MCF 10A (cell line): ENCODE results near the gene CFAP61. TPM values are rescaled to one million over a fixed set of nuclear protein-coding genes. Genes with fewer than 3 reads are reported as not detected.

ENCODE experiments used
- BruUV-seq: library from RNA; stranded (reverse); fragments of 400-500 nt; replicated peaks from 2 replicates; lab custom pipeline; 2021; lab: Mats Ljungman, UMichigan
- CTCF ChIA-PET: fragments of 300-600 bp; sonication (Branson Sonifier 250); formaldehyde crosslinking; extraction: SDS; loops from one replicate; lab custom pipeline; 2021; ENCODE audit warnings: antibody characterized with exemption, inconsistent platforms; lab: Yijun Ruan, JAX
- POLR2A ChIA-PET: fragments of 300-600, 350-650 bp; sonication (Branson Sonifier 250); formaldehyde crosslinking; extraction: SDS; loops from one replicate; lab custom pipeline; 2020; ENCODE audit warnings: antibody characterized with exemption, inconsistent platforms; lab: Yijun Ruan, JAX
- DNase-seq: peaks from one replicate; pipeline ENCODE4 v3.0.0-alpha.2; 2018; ENCODE audit not compliant: unreplicated experiment
- H3K27ac Mint-ChIP-seq: one replicate; pipeline ENCODE4 v1.8.0; 2022; ENCODE audit warnings: mild to moderate bottlenecking, low read depth, mixed read lengths; ENCODE audit not compliant: unreplicated experiment
- H3K27me3 Mint-ChIP-seq: one replicate; pipeline ENCODE4 v1.8.0; 2022; ENCODE audit warnings: mixed read lengths; ENCODE audit not compliant: insufficient read depth, unreplicated experiment
- H3K36me3 Mint-ChIP-seq: one replicate; pipeline ENCODE4 v1.8.0; 2022; ENCODE audit warnings: mild to moderate bottlenecking, moderate library complexity, mixed read lengths; ENCODE audit not compliant: insufficient read depth, unreplicated experiment
- H3K4me1 Mint-ChIP-seq: one replicate; pipeline ENCODE4 v1.8.0; 2022; ENCODE audit warnings: mixed read lengths; ENCODE audit not compliant: insufficient read depth, unreplicated experiment
- H3K4me3 Mint-ChIP-seq: one replicate; pipeline ENCODE4 v1.8.0; 2022; ENCODE audit warnings: mild to moderate bottlenecking, moderate library complexity, mixed read lengths; ENCODE audit not compliant: unreplicated experiment
- H3K9me3 Mint-ChIP-seq: one replicate; pipeline ENCODE4 v1.8.0; 2022; ENCODE audit warnings: mixed read lengths; ENCODE audit not compliant: unreplicated experiment
- intact Hi-C: fragments of 100-400 bp; cut with micrococcal nuclease; formaldehyde crosslinking; loops from 2 replicates; pipeline ENCODE4 v1.14.1; 2022
- total RNA-seq: library from RNA; stranded (reverse); gene quantifications from 2 replicates; pipeline ENCODE4 v1.2.3, GENCODE V29; 2022
- TF ChIP-seq, protein P1 (sequence below): fragments of 200-600 bp; IDR thresholded peaks from one replicate; pipeline ENCODE4 v1.8.0; 2022; ENCODE audit warnings: antibody characterized with exemption, mild to moderate bottlenecking; ENCODE audit not compliant: unreplicated experiment

Gene CFAP61
- total RNA-seq, 1 experiment from 2014 or later: 1.5 TPM

DNA sequence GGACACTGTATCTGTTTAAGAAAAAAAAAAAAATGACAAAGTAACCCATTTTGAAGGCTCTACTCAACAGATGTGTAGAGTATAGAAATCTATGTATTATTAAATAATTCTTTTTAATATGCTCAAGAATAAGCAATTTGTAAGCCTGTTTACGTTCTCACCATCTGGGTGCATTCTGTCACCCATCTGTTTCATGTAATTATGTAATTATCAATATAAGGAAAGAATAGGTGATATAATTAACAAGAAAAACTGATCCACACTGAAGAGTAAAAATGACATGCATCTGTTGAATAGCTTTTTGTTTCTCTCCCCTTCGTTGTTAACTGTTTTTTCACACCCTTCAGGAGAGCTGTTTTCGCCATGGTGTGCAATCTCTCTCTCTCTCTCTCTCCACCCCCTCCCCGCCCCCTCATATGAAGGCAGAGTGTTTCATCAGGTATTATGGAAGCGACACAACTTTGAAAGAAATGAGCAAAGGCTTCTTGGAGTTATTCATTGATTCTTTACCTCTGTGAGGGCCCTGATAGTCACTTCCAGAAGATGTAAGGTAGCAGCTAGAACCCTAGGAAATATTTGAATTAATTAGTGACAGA, 161.3 kb downstream of the CFAP61 start:
- intact Hi-C loops: no loop called here
- Mint-ChIP-seq H3K4me3 (no peak overlapping the region), H3K9me3 (peaks cover 8% of the 10 kb centered on the region), H3K36me3 (peaks cover 6% of the 10 kb centered on the region), H3K27me3 (no peaks in the 10 kb centered on the region), H3K27ac (no peak overlapping the region), H3K4me1 (peaks cover 23% of the 10 kb centered on the region)
- TF ChIP-seq, protein P1, sequence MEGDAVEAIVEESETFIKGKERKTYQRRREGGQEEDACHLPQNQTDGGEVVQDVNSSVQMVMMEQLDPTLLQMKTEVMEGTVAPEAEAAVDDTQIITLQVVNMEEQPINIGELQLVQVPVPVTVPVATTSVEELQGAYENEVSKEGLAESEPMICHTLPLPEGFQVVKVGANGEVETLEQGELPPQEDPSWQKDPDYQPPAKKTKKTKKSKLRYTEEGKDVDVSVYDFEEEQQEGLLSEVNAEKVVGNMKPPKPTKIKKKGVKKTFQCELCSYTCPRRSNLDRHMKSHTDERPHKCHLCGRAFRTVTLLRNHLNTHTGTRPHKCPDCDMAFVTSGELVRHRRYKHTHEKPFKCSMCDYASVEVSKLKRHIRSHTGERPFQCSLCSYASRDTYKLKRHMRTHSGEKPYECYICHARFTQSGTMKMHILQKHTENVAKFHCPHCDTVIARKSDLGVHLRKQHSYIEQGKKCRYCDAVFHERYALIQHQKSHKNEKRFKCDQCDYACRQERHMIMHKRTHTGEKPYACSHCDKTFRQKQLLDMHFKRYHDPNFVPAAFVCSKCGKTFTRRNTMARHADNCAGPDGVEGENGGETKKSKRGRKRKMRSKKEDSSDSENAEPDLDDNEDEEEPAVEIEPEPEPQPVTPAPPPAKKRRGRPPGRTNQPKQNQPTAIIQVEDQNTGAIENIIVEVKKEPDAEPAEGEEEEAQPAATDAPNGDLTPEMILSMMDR: no peak
- no peak for DNase-seq
- no TSS peak for BruUV-seq
- ChIA-PET CTCF (interaction anchor here (0.7 to 1.1 kb wide), 3 partner anchors 23 to 390 kb away, joined by 3 to 7 read pairs (median 4); no protein-coding TSS in a partner anchor), POLR2A (interaction anchor here (0.9 kb wide), 1 partner anchor 114 kb away, joined by 3 read pairs; no protein-coding TSS in a partner anchor)

DNA sequence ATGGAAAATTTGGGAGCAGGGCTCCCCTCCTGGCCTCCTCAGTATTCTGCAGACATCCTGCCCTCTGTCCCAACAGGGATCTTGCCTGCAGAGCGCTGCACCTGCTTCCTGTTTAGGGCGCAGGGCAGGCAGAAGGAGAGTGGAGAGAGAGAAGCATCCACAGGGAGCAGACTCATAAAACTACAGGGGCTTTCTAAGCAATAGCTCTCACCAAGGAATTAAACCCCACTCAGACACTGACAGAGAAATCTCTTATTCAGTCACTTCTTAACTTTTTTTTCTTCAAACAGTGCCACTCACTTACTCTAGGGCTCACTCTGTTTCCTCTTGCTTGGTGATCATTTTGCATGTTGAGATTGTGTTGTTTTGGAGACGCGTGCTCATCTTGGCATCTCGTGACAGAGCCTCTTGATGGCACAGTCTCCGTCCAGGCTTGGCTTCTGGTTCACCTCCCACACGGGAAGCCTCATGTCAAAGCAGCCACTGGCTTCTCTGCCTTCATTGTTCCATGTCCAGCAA, 162.5 kb downstream of the CFAP61 start:
- Mint-ChIP-seq H3K27ac (no peak overlapping the region), H3K9me3 (peaks cover 8% of the 10 kb centered on the region), H3K36me3 (peaks cover 6% of the 10 kb centered on the region), H3K27me3 (no peaks in the 10 kb centered on the region), H3K4me1 (peaks cover 22% of the 10 kb centered on the region), H3K4me3 (no peak overlapping the region)
- intact Hi-C loops: no loop called here
- no TSS peak for BruUV-seq
- ChIA-PET POLR2A (no interaction called here), CTCF (no interaction called here)
- no peak for DNase-seq
- TF ChIP-seq, protein P1: no peak

DNA sequence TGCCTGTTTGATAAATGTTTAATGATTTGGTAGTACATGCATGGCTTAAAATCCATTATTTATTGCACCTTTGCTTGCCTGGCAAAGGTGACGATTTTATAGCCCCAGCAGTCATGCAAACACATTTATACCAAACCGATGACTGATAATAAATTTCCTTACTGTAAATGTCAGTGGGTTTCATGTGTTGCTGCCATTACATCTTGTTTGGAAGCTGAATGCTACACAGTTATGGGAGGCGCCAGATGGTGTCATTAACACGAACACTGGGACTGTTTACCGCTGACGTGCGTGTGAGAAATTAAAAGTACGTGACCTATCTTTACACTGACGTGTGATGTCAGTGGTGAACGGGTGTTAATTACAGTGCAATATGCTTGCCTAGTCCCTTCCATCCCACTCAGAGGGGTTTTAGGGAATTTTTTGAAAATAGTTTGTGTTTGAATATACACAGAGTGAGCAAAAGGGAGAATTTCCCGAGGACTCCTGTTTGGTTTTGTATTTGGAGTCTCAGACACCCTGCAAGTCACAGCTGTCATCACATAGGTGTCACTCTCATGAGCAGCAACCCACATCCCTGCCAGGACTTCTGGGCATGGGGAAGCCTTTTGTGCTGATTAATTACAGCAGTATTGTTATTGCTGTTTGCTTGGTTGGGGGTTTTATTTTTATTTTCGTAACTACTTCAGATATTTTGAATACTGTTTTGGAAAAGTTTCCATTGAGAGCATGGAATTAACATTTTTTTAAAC, 163.8 kb downstream of the CFAP61 start:
- Mint-ChIP-seq H3K4me3 (no peak overlapping the region), H3K36me3 (no peaks in the 10 kb centered on the region), H3K27me3 (no peaks in the 10 kb centered on the region), H3K9me3 (peaks cover 8% of the 10 kb centered on the region), H3K4me1 (peaks cover 13% of the 10 kb centered on the region), H3K27ac (no peak overlapping the region)
- BruUV-seq: no TSS peak
- TF ChIP-seq, protein P1: no peak
- POLR2A ChIA-PET: interaction anchor here (1.0 kb wide), 1 partner anchor 11 kb away, joined by 4 read pairs; no protein-coding TSS in a partner anchor
- CTCF ChIA-PET: interaction anchor here (0.6 to 1.6 kb wide), 2 partner anchors 24 to 40 kb away, joined by 3 read pairs; no protein-coding TSS in a partner anchor
- no peak for DNase-seq
- intact Hi-C loops: no loop called here

DNA sequence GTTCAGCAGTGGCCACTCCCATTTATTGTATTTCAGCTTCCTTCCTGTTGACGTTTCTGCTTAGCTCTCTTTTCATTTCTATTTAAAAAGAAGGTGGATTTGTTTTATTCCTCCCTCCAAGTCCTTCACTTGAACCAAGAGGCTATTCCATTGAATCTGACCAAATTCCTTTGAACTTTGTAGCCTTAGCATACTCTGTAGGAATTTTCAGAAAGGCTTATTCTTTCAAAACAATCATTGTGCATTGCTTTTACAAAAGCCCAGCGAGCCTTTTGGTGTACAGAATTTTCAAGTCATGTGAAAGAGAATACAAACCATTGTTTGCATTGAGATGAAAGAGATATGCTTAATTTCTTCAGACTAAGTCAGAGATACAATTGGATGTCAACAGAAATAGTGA, 164.6 kb downstream of the CFAP61 start:
- BruUV-seq: no TSS peak
- TF ChIP-seq, protein P1: no peak
- Mint-ChIP-seq H3K9me3 (peaks cover 8% of the 10 kb centered on the region), H3K27me3 (no peaks in the 10 kb centered on the region), H3K27ac (no peak overlapping the region), H3K36me3 (no peaks in the 10 kb centered on the region), H3K4me3 (no peak overlapping the region), H3K4me1 (peaks cover 12% of the 10 kb centered on the region)
- intact Hi-C loops: no loop called here
- ChIA-PET CTCF (interaction anchor here (0.6 to 1.6 kb wide), 2 partner anchors 23 to 41 kb away, joined by 3 read pairs; no protein-coding TSS in a partner anchor), POLR2A (interaction anchor here (0.6 to 1.0 kb wide), 3 partner anchors 10 to 167 kb away, joined by 3 to 4 read pairs (median 3); no protein-coding TSS in a partner anchor)
- no peak for DNase-seq
